Smooth muscle cell (in vitro differentiated cells): ENCODE measurements around the gene NALF2. TPM values are rescaled to one million over a fixed set of nuclear protein-coding genes. Genes with fewer than 3 reads are reported as not detected.

ENCODE experiments used
- DNase-seq: peaks from one replicate; lab custom pipeline; 2025; ENCODE audit not compliant: unreplicated experiment; lab: John Stamatoyannopoulos, UW
- H2AFZ ChIP-seq: fragments of 200-600 bp; sonication (generic); 2 replicates; pipeline ENCODE4 v1.6.0; 2016; ENCODE audit warnings: antibody characterized with exemption, low read depth, mild to moderate bottlenecking
- H3F3A ChIP-seq: fragments of 200-600 bp; sonication (generic); 2 replicates; pipeline ENCODE4 v1.6.0; 2017; ENCODE audit warnings: antibody characterized with exemption, low read depth
- H3K27ac ChIP-seq: fragments of 200-600 bp; sonication (generic); 2 replicates; pipeline ENCODE4 v1.5.1; 2016; ENCODE audit warnings: low read depth, mild to moderate bottlenecking
- H3K27me3 ChIP-seq: fragments of 200-600 bp; sonication (generic); 2 replicates; pipeline ENCODE4 v1.6.1; 2016; ENCODE audit warnings: low read depth, mild to moderate bottlenecking
- H3K36me3 ChIP-seq: fragments of 200-600 bp; sonication (generic); 2 replicates; pipeline ENCODE4 v1.5.1; 2016; ENCODE audit warnings: low read depth
- H3K4me1 ChIP-seq: fragments of 200-600 bp; sonication (generic); 2 replicates; pipeline ENCODE4 v1.5.1; 2016; ENCODE audit warnings: low read depth
- H3K4me2 ChIP-seq: fragments of 200-600 bp; sonication (generic); 2 replicates; pipeline ENCODE4 v1.6.0; 2016; ENCODE audit warnings: mild to moderate bottlenecking
- H3K4me3 ChIP-seq: fragments of 200-600 bp; sonication (generic); 2 replicates; pipeline ENCODE4 v1.5.1; 2016; ENCODE audit warnings: mild to moderate bottlenecking
- H3K79me2 ChIP-seq: fragments of 200-600 bp; sonication (generic); 2 replicates; pipeline ENCODE4 v1.6.0; 2016; ENCODE audit warnings: low read depth, mild to moderate bottlenecking
- H3K9ac ChIP-seq: fragments of 200-600 bp; sonication (generic); 2 replicates; pipeline ENCODE4 v1.6.0; 2016; ENCODE audit warnings: low read depth
- H3K9me3 ChIP-seq: fragments of 200-600 bp; sonication (generic); replicated peaks from 2 replicates; pipeline ENCODE4 v1.5.1; 2016; ENCODE audit warnings: low read depth
- H4K20me1 ChIP-seq: fragments of 200-600 bp; sonication (generic); 2 replicates; pipeline ENCODE4 v1.6.0; 2016; ENCODE audit warnings: low read depth
- WGBS: methylation state at CpG from one replicate; pipeline ENCODE4 v1.1.7; 2016; ENCODE audit warnings: low lambda C conversion rate; 5-methylcytosine and 5-hydroxymethylcytosine counted together
- polyA plus RNA-seq: library from polyadenylated mRNA; unstranded; fragments of >200 nt; fragmentation: Nextera tagmentation; extraction: Ambion mirVana; gene quantifications from 2 replicates; pipeline ENCODE4 v1.2.1, GENCODE V29; 2016
- total RNA-seq: library from RNA; depleted of rRNA; stranded (reverse); fragments of >200 nt; gene quantifications from 2 replicates; pipeline ENCODE4 v1.2.3, GENCODE V29; 2014
- TF ChIP-seq, protein P1 (sequence below): fragments of 200-600 bp; sonication (generic); IDR thresholded peaks from 2 replicates; pipeline ENCODE4 v1.5.1; 2017; ENCODE audit warnings: borderline replicate concordance, mild to moderate bottlenecking, antibody characterized with exemption; ENCODE audit not compliant: insufficient read depth, poor library complexity, severe bottlenecking

NALF2 gene
- total and polyA plus RNA-seq, 2 experiments from 2014 or later: not detected

- no peak overlapping the region for H3K4me2 ChIP-seq
- no peak for DNase-seq
- peaks cover 24% of the 10 kb centered on the region for H3K27me3 ChIP-seq
- TF ChIP-seq, protein P1, sequence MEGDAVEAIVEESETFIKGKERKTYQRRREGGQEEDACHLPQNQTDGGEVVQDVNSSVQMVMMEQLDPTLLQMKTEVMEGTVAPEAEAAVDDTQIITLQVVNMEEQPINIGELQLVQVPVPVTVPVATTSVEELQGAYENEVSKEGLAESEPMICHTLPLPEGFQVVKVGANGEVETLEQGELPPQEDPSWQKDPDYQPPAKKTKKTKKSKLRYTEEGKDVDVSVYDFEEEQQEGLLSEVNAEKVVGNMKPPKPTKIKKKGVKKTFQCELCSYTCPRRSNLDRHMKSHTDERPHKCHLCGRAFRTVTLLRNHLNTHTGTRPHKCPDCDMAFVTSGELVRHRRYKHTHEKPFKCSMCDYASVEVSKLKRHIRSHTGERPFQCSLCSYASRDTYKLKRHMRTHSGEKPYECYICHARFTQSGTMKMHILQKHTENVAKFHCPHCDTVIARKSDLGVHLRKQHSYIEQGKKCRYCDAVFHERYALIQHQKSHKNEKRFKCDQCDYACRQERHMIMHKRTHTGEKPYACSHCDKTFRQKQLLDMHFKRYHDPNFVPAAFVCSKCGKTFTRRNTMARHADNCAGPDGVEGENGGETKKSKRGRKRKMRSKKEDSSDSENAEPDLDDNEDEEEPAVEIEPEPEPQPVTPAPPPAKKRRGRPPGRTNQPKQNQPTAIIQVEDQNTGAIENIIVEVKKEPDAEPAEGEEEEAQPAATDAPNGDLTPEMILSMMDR: no peak
- H2AFZ ChIP-seq: no peak overlapping the region
- H3K4me3 ChIP-seq: no peak overlapping the region
- H3K79me2 ChIP-seq: no peaks in the 10 kb centered on the region
- WGBS: 95% methylated on average over 3 of the region's 5 CpGs
- no peaks in the 10 kb centered on the region for H3K4me1 ChIP-seq
- no peak overlapping the region for H3K27ac ChIP-seq
- no peak overlapping the region for H3K9ac ChIP-seq
- no peaks in the 10 kb centered on the region for H4K20me1 ChIP-seq
- H3K36me3 ChIP-seq: no peaks in the 10 kb centered on the region
- no peaks in the 10 kb centered on the region for H3F3A ChIP-seq
- no peaks in the 10 kb centered on the region for H3K9me3 ChIP-seq
These were observed 4.5 kb downstream of the NALF2 start for GRCh38 chrX:69508610-69509009.

- WGBS: 89% methylated on average over 5 of the region's 6 CpGs
- no peak overlapping the region for H3K9ac ChIP-seq
- no peaks in the 10 kb centered on the region for H4K20me1 ChIP-seq
- H3K4me1 ChIP-seq: no peaks in the 10 kb centered on the region
- no peak overlapping the region for H3K4me3 ChIP-seq
- H2AFZ ChIP-seq: no peak overlapping the region
- TF ChIP-seq, protein P1: no peak
- H3K36me3 ChIP-seq: no peaks in the 10 kb centered on the region
- H3K27ac ChIP-seq: no peak overlapping the region
- DNase-seq: no peak
- H3K79me2 ChIP-seq: no peaks in the 10 kb centered on the region
- H3K4me2 ChIP-seq: no peak overlapping the region
- H3K9me3 ChIP-seq: no peaks in the 10 kb centered on the region
- peaks cover 22% of the 10 kb centered on the region for H3K27me3 ChIP-seq
- no peaks in the 10 kb centered on the region for H3F3A ChIP-seq
These were observed 6.1 kb downstream of the NALF2 start for GRCh38 chrX:69510137-69510715.

DNA sequence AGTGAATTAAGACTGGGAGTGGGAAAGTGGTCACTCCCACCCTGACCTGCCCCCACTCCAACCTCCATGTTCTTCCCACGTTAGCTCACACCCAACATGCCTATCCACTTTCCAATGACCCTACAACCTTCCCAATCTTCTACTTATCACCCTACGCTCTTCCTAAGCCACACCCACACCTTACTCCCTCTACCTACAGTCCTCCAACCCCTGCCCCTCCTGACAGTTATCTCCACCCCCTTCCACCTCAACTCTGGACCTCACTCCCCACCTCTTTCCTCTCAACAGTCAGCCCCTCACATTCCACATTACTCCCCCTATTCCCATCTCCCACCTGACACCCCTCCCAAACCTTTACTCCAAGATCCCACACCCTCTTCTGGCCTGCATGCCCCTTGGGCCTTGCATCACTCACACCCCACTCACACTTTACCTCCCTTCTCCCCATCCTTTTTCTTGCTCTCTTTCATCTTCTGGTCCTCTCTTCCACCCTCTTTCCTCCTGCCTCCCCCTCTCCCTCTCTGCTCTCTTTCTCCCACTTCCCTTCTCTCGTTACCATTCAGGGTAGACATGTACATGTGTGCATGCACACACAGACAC, 6.9 kb downstream of the NALF2 start:
- peaks cover 16% of the 10 kb centered on the region for H3K27me3 ChIP-seq
- H3K4me1 ChIP-seq: no peaks in the 10 kb centered on the region
- H3K4me3 ChIP-seq: no peak overlapping the region
- H3K36me3 ChIP-seq: no peaks in the 10 kb centered on the region
- no peaks in the 10 kb centered on the region for H3K79me2 ChIP-seq
- DNase-seq: no peak
- H3K9ac ChIP-seq: no peak overlapping the region
- no peak overlapping the region for H2AFZ ChIP-seq
- no peak overlapping the region for H3K4me2 ChIP-seq
- H4K20me1 ChIP-seq: no peaks in the 10 kb centered on the region
- no peak overlapping the region for H3K27ac ChIP-seq
- TF ChIP-seq, protein P1: no peak
- H3F3A ChIP-seq: no peaks in the 10 kb centered on the region
- no peaks in the 10 kb centered on the region for H3K9me3 ChIP-seq
- WGBS: 68% methylated on average over 2 of the region's 3 CpGs

- H3K27me3 ChIP-seq: no peaks in the 10 kb centered on the region
- H3K9me3 ChIP-seq: no peaks in the 10 kb centered on the region
- H3K79me2 ChIP-seq: no peaks in the 10 kb centered on the region
- H3K36me3 ChIP-seq: no peaks in the 10 kb centered on the region
- no peak overlapping the region for H3K9ac ChIP-seq
- H3K4me2 ChIP-seq: no peak overlapping the region
- H2AFZ ChIP-seq: no peak overlapping the region
- H3K4me1 ChIP-seq: no peaks in the 10 kb centered on the region
- no peak overlapping the region for H3K4me3 ChIP-seq
- no peaks in the 10 kb centered on the region for H3F3A ChIP-seq
- no peak overlapping the region for H3K27ac ChIP-seq
- TF ChIP-seq, protein P1: no peak
- no peak for DNase-seq
- no peaks in the 10 kb centered on the region for H4K20me1 ChIP-seq
These were observed 17.9 kb downstream of the NALF2 start for GRCh38 chrX:69522052-69522451.
